GM19099 (cell line): Measurements from ENCODE around the gene ANGPT4.

Experiments used
- POLR2A ChIP-seq: IDR thresholded peaks from 3 replicates; pipeline ENCODE4 v1.6.1; 2011; ENCODE audit warnings: low read depth; ENCODE audit not compliant: insufficient read length; ENCODE audit errors: extremely low read depth

Gene ANGPT4

GRCh38 chr20:872855-873520 lies 43.1 kb downstream of the ANGPT4 start:
- TF ChIP-seq POLR2A = no peak

- no peak for TF ChIP-seq POLR2A
These were observed 44.2 kb downstream of the ANGPT4 start for GRCh38 chr20:871948-872347.

- no peak for TF ChIP-seq POLR2A
These were observed 44.7 kb downstream of the ANGPT4 start for GRCh38 chr20:871436-871835.

- no peak for TF ChIP-seq POLR2A
These were observed 45.4 kb downstream of the ANGPT4 start for GRCh38 chr20:870758-871157.

GRCh38 chr20:869606-870005 lies 46.5 kb downstream of the ANGPT4 start:
- no peak for TF ChIP-seq POLR2A

- TF ChIP-seq POLR2A = no peak
These were observed 47.9 kb downstream of the ANGPT4 start for GRCh38 chr20:868279-868678.

- TF ChIP-seq POLR2A = no peak
These were observed 50.7 kb downstream of the ANGPT4 start for GRCh38 chr20:865440-865839.

- no peak for TF ChIP-seq POLR2A
These were observed 55.2 kb downstream of the ANGPT4 start for GRCh38 chr20:860891-861290.

GRCh38 chr20:859751-860231 lies 56.3 kb downstream of the ANGPT4 start:
- TF ChIP-seq POLR2A = no peak

GRCh38 chr20:858011-858410 lies 58.1 kb downstream of the ANGPT4 start:
- TF ChIP-seq POLR2A = no peak

GRCh38 chr20:856361-856775 lies 59.8 kb downstream of the ANGPT4 start:
- TF ChIP-seq POLR2A = no peak

GRCh38 chr20:855466-856360 lies 60.4 kb downstream of the ANGPT4 start:
- TF ChIP-seq POLR2A = no peak

GRCh38 chr20:854601-855000 lies 61.5 kb downstream of the ANGPT4 start:
- TF ChIP-seq POLR2A = no peak

GRCh38 chr20:853406-853996 lies 62.6 kb downstream of the ANGPT4 start:
- TF ChIP-seq POLR2A = no peak

- no peak for TF ChIP-seq POLR2A
These were observed 67.9 kb downstream of the ANGPT4 start for GRCh38 chr20:848193-848592.

- TF ChIP-seq POLR2A = peak; percentile 13
These were observed 69.2 kb downstream of the ANGPT4 start for GRCh38 chr20:846894-847278.
